Measurements from ENCODE around the gene NOPCHAP1.

Gene NOPCHAP1

DNA sequence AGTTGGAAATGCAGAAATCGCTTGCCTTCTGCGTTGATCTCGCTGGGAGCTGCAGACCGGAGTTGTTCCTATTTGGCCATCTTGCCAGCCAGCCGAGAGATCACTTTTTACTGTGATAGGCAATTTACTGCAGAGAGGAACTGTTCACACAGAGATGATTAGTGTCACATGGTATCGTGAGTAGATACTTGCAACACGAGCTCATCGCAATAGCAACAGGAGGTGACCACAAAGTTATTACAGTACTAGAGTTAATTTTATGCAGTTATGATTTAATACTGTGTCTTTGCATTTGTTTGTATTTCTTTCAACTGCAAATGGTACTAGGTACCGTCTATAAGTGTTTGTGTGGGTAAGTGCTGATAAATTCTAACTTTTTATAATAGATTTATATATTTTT, 27.8 kb downstream of the NOPCHAP1 start:
- no peak for DNase-seq (ENCODE audit: low read depth, low spot score)
- H3K4me3 ChIP-seq (ENCODE audit: low read length): no peak overlapping the region

DNA sequence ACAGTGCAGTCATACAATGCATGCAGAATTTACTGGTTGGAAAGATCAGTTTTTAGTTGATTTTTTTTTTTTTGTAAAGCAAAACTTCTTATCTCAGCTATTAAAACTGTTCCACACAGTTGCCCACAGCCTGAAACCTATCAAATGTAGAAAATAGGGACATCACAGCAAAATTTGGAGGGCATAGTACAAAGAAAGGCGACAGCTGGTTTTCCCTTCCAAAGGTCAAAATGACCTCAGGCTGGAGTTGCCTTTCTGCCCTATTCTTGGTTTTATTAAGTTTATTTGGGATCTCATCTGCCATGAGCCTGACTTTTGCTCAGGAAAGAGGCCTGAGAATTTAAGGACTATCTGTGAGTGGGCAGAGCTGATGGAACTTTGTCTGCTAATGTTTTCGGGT, 28.5 kb downstream of the NOPCHAP1 start:
- no peak for DNase-seq (ENCODE audit: low read depth, low spot score)
- no peak overlapping the region for H3K4me3 ChIP-seq (ENCODE audit: low read length)

DNA sequence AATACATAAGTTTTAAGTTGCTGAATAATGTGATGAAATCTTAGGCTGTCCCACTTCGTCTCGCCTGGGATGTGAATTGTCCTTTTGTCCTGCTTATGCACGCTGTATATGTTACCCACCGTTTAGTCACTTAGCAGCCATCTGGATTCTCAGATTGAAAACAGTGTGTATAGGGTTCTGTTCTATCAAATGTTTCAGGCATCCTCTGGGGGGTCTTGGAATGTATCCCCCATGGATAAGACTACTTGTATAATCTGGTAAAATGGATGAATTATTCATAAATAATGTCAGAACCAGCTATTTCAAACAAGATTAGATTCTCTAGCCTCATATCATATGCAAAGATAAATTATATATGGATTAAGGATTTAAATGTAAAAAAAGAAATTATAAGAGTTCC, 29.4 kb downstream of the NOPCHAP1 start:
- no peak for DNase-seq (ENCODE audit: low read depth, low spot score)
- no peak overlapping the region for H3K4me3 ChIP-seq (ENCODE audit: low read length)

- H3K4me3 ChIP-seq (ENCODE audit: low read length): no peak overlapping the region
- DNase-seq (ENCODE audit: low read depth, low spot score): no peak
Observed at GRCh38 chr12:105018012-105018411, 31.9 kb downstream of the NOPCHAP1 start.

GRCh38 chr12:105018776-105019175, 32.7 kb downstream of the NOPCHAP1 start:
- DNase-seq (ENCODE audit: low read depth, low spot score): no peak
- no peak overlapping the region for H3K4me3 ChIP-seq (ENCODE audit: low read length)

DNA sequence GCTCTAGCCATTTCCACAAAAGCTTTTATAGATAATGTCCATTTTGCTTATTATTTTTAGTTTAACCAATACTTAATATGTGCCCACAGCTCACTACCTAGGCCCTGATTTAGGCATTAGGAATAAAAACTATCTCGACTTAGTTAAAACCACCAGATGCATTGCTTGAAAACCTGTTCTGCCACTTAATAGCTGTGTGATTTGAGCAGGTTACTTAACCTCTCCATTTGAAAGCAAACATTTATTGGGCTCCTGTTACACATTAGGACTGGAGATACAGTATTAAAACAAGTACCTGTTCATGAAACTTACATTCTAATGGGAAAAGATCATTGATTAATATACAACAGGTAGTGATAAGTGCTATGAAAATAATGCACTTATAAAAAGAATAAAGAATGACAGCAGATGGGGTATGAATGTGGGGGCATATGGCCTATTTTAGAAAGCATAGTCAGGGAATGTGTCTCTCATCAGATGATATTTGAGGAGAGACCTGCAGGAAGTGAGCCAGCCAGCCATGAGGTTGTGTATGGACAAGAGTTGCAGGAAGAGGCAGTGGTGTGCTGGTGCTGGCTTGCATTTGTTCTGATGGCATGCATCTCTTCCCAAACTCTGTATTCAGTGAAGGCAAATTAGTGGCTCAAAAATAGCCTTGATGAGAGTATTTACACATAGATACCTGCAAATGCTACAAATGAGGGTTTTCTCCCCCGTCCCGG, 34.3 kb downstream of the NOPCHAP1 start:
- no peak for DNase-seq (ENCODE audit: low read depth, low spot score)
- no peak overlapping the region for H3K4me3 ChIP-seq (ENCODE audit: low read length)

- no peak overlapping the region for H3K4me3 ChIP-seq (ENCODE audit: low read length)
- no peak for DNase-seq (ENCODE audit: low read depth, low spot score)
Observed at GRCh38 chr12:105024928-105025327, 38.8 kb downstream of the NOPCHAP1 start.

- H3K4me3 ChIP-seq (ENCODE audit: low read length): no peak overlapping the region
- no peak for DNase-seq (ENCODE audit: low read depth, low spot score)
Observed at GRCh38 chr12:105025890-105026289, 39.8 kb downstream of the NOPCHAP1 start.

DNA sequence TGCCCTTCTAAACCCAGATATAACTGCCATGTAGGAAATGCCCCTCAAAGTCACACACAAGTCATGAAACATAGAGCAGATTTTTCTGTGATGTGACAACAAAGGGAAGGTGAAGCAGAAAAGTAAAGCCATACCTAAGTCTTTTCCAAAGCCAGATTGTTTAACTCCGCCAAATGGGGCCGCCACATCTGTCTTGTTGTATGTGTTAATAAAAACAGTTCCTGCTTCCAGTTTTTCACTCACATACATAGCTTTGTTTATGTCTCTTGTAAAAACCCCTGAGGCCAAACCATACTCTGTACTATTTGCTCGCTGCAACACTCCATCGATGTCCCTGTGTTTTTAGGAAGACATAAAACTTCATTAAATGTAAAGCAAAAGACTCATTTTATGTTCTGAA, 40.3 kb downstream of the NOPCHAP1 start:
- no peak for DNase-seq (ENCODE audit: low read depth, low spot score)
- H3K4me3 ChIP-seq (ENCODE audit: low read length): no peak overlapping the region

DNA sequence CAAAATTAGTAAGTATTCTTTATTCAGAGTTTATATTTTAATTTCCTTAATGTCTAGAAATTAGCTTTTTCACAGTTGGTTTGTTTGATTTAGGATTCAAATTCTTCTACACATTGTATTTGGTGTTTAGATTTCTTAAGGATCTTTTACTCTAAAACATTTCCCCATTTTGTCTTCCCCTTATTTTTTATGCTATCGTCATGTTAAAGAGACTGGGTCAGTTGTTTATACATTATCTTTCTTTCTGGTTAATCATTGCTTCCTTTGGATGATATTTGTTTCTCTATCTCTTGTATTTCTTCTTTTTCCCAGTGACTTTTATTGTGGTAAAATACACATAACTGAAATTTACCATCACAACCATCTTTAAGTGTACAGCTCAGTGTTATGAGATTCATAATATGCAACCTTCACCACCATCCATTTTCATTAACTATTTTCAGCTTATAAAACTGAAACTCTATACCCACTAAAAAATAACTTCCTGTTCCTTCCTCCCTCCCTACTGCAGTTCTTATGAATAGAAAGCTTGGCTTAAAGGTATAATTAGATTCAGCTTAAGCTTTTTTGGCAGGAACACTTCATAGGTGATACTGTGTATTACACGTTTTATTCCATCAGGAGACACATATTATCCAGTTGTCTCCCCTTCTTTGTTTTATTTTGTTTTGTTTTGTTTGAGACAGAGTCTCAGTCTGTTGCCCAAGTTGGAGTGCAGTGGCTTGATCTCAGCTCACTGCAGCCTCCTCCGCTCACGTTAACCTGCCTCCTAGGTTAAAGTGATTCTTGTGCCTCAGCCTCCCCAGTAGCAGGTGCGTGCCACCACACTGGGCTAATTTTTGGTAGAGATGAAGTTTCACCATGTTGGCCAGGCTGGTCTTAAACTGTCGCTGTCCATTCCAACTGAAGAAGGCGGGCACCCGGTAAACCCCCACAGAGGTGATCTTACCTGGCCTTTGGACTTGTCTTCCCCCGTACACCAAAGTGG, 45.0 kb downstream of the NOPCHAP1 start:
- DNase-seq (ENCODE audit: low read depth, low spot score): no peak
- H3K4me3 ChIP-seq (ENCODE audit: low read length): no peak overlapping the region

GRCh38 chr12:105032703-105033357, 46.7 kb downstream of the NOPCHAP1 start:
- no peak for DNase-seq (ENCODE audit: low read depth, low spot score)
- H3K4me3 ChIP-seq (ENCODE audit: low read length): no peak overlapping the region

DNA sequence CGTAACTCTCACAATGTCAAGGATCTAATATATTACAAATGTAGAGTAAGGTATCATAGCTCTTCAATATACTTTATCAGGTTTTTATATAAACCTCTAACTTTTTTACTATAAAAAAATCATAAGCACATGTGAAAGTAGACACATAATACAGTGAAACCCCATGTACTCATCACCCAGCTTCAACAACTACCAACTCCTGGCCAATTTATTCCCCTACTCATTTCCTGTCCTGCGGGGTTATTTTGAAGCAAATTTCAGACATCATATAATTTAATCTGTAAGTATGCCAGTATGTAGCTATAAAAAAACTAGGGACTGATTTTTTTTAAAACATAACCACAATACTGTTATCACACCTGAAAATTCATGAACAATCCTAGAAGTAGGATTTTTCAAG, 47.7 kb downstream of the NOPCHAP1 start:
- no peak for DNase-seq (ENCODE audit: low read depth, low spot score)
- H3K4me3 ChIP-seq (ENCODE audit: low read length): no peak overlapping the region
